Measurements from ENCODE around the gene DIP2C. TPM values are rescaled to one million over a fixed set of nuclear protein-coding genes. Genes with fewer than 3 reads are reported as not detected.

DIP2C gene
- total RNA-seq, 2 donors from 2014 or later: 9.6 to 11.9 TPM

DNA sequence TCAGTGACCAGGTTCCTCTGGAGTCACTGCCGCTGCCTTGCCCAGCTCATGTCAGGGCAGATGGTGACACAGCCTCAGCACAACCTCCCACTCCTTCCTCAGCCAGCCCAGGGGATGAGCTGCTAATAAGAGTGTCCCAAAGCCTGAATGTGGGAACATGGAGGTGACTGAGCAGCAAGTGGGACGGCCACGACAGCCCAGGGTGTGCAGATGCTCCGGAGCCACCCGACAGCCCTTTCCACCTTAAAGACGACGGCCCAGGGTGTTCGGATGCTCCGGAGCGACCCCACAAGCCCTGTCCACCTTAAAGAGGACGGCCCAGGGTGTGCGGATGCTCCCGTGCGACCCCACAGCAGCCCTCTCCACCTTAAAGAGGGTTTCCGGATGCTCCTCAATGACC, 89.2 kb downstream of the DIP2C start:
- H3K4me1 ChIP-seq: peaks cover 20% of the 10 kb centered on the region
- intact Hi-C loops (cut with DNase I): no loop called here
- H3K27ac ChIP-seq: peak overlapping the region in 1 of 4 donors; percentile 23
- TF ChIP-seq POLR2A (IDR thresholded peaks at IDR 0.05): no peak
- TF ChIP-seq, protein P1, sequence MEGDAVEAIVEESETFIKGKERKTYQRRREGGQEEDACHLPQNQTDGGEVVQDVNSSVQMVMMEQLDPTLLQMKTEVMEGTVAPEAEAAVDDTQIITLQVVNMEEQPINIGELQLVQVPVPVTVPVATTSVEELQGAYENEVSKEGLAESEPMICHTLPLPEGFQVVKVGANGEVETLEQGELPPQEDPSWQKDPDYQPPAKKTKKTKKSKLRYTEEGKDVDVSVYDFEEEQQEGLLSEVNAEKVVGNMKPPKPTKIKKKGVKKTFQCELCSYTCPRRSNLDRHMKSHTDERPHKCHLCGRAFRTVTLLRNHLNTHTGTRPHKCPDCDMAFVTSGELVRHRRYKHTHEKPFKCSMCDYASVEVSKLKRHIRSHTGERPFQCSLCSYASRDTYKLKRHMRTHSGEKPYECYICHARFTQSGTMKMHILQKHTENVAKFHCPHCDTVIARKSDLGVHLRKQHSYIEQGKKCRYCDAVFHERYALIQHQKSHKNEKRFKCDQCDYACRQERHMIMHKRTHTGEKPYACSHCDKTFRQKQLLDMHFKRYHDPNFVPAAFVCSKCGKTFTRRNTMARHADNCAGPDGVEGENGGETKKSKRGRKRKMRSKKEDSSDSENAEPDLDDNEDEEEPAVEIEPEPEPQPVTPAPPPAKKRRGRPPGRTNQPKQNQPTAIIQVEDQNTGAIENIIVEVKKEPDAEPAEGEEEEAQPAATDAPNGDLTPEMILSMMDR (IDR thresholded peaks at IDR 0.05): no peak
- no peak for ATAC-seq
- no peaks in the 10 kb centered on the region for H3K27me3 ChIP-seq
- no peak overlapping the region for H3K4me3 ChIP-seq
- 83 to 94% methylated on average over 1 to 15 of the region's 15 CpGs for WGBS, 2 donors
- DNase-seq: peak in 1 of 4 donors; percentile 4
- H3K9me3 ChIP-seq: no peaks in the 10 kb centered on the region
- no peaks in the 10 kb centered on the region for H3K36me3 ChIP-seq (replicated peaks in 1 of 2; ENCODE audit: insufficient read depth in 1 of 2, low read depth in 2 of 2)

DNA sequence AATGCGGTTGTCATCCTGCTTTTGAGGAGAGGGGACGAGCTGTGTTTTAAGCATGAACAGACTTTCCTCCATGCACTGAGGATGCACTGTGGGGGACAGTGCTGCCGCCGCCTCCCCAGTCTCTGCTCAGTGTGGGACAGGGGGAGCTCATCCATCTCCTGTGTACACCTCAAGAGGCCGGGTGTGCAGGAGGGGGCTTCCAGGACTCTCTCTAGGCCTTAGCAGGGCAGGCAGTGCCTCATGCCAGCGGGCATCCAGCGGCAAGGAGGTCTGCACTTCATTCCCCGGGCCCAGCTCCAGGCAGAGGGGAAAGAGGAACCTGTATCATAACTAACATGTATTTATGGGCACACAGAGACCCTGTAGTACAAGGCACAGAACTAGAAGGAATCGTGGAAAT, 89.7 kb downstream of the DIP2C start:
- DNase-seq: no peak
- Histone ChIP-seq H3K27me3 (no peaks in the 10 kb centered on the region), H3K27ac (no peak overlapping the region), H3K4me1 (peaks cover 16% of the 10 kb centered on the region), H3K36me3 (replicated peaks in 1 of 2; ENCODE audit: insufficient read depth in 1 of 2, low read depth in 2 of 2) (no peaks in the 10 kb centered on the region), H3K9me3 (no peaks in the 10 kb centered on the region), H3K4me3 (no peak overlapping the region)
- TF ChIP-seq, protein P1 (IDR thresholded peaks at IDR 0.05): no peak
- TF ChIP-seq POLR2A (IDR thresholded peaks at IDR 0.05): no peak
- ATAC-seq: no peak
- intact Hi-C loops (cut with DNase I): no loop called here
- 90 to 93% methylated on average over 7 to 9 of the region's 9 CpGs for WGBS, 2 donors

DNA sequence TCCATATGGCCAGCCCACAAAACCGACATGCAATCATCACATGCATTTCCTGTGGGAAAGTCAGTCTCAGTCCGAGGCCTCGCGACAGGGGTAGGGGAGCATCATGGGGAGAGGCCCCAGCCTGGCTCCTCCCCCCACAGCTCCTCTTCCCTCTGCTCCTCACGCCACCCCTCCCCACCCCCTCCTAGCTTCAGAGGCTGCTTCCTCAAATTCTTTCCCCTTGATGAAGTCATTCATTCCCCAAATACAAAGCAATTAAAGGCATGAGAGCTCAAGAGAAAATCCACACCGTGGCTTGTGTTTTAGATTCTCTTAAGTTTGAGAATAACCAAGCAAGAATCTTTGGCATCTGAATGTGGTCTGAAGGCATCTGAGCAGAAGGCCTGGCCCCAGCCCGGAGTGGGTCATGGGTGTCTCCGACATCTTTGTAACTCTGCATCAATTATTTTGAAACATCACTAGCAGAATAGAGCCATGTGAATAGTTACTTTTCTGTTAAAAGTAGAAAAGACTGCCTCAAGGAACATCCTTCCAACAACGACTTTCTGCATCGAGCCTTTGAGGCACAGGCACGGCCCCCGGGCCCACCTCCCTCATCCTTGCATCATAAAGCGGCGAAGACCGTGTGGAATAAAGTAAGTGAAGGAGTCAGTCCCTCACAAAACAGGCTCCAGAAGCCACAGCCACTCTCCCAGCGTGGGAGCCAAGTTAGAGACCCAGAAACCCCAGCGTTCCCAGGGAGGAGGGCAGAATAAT, 90.9 kb downstream of the DIP2C start:
- intact Hi-C loops (cut with DNase I): no loop called here
- peaks cover 24% of the 10 kb centered on the region for H3K4me1 ChIP-seq
- H3K9me3 ChIP-seq: no peaks in the 10 kb centered on the region
- ATAC-seq (no peak), DNase-seq (no peak)
- no peak overlapping the region for H3K27ac ChIP-seq
- H3K36me3 ChIP-seq (replicated peaks in 1 of 2; ENCODE audit: insufficient read depth in 1 of 2, low read depth in 2 of 2): no peaks in the 10 kb centered on the region
- TF ChIP-seq, protein P1 (IDR thresholded peaks at IDR 0.05): no peak
- TF ChIP-seq POLR2A (IDR thresholded peaks at IDR 0.05): no peak
- no peak overlapping the region for H3K4me3 ChIP-seq
- H3K27me3 ChIP-seq: no peaks in the 10 kb centered on the region
- 75 to 81% methylated on average over 16 to 17 of the region's 17 CpGs for WGBS, 2 donors

DNA sequence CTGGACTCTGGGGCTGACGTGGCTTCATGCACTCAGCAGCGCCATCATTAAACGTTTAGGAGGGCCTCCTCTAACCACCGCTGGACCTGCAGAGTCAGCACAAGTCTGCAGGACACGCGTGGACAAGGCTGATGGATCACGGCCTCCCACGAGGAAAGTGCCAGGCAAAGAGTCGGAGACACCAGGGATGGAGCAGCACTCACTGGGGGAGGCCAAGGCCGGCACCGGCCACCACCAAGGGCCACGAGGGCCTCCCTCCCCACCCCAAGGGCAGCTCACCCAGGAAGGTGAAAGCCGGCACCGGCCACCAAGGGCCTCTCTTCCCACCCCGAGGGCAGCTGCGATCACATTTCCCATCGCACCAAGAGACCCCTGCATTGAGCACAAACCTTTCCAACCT, 91.5 kb downstream of the DIP2C start:
- no peaks in the 10 kb centered on the region for H3K36me3 ChIP-seq (replicated peaks in 1 of 2; ENCODE audit: insufficient read depth in 1 of 2, low read depth in 2 of 2)
- 90 to 91% methylated on average over 16 to 17 of the region's 17 CpGs for WGBS, 2 donors
- no peak for DNase-seq
- no peak for TF ChIP-seq POLR2A (IDR thresholded peaks at IDR 0.05)
- TF ChIP-seq, protein P1 (IDR thresholded peaks at IDR 0.05): no peak
- intact Hi-C loops (cut with DNase I): no loop called here
- no peaks in the 10 kb centered on the region for H3K9me3 ChIP-seq
- ATAC-seq: no peak
- H3K27ac ChIP-seq: no peak overlapping the region
- peaks cover 27% of the 10 kb centered on the region for H3K4me1 ChIP-seq
- H3K27me3 ChIP-seq: no peaks in the 10 kb centered on the region
- H3K4me3 ChIP-seq: no peak overlapping the region
